GM21825 (cell line): ENCODE results near the gene KLHL17.
"Not testable (repeated sequence)": the region's sequence is repeated elsewhere in the genome, so short reads cannot be mapped to it uniquely, and the experiment has no call there.

Experiments
- ATAC-seq: cut with Tn5 transposase; IDR thresholded peaks from one replicate; pipeline ENCODE4 v1.9.1; 2021; ENCODE audit warnings: mild to moderate bottlenecking, moderate library complexity; ENCODE audit not compliant: unreplicated experiment

KLHL17 gene

DNA sequence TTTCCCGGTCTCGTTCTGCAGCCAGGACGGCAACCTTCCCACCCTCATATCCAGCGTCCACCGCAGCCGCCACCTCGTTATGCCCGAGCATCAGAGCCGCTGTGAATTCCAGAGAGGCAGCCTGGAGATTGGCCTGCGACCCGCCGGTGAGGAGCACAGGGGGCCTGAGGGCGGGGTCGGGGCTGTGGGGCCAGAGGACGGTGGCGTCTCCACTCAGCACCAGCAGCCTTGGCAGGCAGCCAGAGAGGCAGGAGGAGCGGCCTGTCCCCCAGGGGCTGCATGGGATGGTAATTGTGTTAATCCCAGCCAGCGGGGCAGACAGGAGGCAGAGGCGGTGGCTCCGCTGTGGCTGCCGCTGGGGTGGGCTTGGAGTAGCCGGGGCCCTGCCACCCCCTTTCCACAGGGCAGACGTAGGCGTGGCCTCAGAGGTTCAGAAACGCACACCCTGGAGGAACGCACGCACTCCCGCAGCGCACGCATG is 24.6 kb upstream of the KLHL17 start:
- no peak for ATAC-seq

DNA sequence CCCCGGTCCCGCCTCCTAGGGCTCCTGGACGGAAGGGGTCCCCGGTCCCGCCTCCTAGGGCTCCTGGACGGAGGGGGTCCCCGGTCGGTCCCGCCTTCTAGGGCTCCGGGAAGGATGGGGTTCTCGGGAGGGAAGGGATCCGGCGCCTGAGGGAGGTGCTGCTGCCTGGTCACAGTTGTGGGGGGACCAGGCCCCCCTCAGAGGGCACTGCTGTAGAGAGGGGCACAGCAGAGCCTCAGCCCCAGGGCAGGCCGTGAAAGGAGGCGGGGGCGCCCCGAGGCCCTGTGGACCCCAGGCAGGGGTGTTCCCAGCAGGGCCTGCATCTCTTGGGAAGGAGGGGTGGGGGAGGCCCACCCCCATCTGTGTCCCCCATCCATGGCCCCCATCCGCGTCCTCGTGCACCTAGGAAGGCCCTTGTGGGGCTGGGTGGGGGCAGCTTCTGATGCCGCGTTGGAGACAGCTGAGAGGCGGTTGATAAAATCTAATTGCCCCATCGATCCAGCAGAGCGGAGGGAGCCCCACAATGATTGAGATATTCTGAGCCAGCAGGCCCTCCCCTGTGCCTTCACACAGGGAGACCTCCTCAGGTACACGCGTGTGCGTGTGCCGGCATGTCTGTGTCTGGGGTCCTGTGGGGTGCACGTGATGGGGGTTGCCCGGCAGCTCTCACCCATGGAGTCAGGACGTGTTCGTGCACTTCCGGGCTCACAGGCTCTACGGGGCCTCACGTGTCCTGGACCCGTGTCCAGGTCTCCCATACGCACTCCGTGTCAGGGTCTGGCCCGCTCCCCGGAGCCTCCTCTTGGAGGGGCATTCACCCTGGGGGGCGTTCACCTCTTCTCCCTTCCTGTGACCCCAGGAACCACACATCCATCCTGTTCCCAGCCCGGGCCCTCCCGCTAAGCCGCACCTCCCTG is 23.8 kb upstream of the KLHL17 start:
- no peak for ATAC-seq

DNA sequence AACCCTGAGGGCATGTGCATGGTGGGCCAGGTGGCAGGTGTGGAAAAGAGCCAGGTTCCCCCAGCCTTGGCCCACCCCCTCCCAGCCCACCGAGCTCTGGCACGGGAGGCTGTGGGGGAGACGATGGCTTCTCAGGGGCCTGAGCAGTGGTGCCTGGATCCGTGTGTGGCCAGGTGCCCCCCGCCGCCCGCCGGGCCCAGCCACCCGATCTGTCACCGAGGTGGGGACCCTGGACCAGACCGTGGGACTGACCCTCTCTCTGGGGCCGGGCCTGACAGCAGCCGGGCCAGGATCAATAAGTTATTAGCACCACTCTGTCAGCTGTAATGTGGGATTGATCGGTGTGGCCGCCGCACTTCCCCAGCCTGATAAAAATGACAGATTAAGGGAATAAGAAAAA is 22.9 kb upstream of the KLHL17 start:
- ATAC-seq, result no peak

DNA sequence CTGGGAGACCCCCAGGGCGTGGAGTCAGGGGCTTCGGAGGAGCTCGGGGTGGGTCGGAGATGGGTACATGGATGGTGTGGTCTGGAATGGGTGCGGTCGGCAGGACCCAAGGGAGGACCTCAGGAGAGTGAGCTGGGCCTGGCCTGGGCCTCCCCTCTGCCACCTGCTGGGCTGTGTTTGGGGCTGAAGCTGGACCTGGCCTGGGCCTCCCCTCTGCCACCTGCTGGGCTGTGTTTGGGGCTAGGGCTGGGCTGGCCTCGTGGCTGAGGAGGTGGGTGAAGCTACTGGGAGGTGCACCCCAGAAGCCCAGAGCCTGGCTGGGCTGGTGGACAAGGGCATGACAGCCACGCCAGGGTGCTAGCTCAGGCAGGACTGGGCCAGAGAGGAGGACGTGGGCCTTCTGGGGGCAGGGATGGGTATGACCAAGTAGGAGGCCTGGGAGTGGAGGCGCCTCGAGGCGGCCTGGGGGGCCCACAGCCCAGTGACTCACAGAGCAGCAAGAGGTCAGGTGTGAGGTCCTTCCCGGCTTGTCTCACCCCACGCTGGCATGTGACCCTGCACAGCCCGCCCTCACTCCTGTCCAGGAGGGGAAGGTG is 22.2 kb upstream of the KLHL17 start:
- no peak for ATAC-seq

DNA sequence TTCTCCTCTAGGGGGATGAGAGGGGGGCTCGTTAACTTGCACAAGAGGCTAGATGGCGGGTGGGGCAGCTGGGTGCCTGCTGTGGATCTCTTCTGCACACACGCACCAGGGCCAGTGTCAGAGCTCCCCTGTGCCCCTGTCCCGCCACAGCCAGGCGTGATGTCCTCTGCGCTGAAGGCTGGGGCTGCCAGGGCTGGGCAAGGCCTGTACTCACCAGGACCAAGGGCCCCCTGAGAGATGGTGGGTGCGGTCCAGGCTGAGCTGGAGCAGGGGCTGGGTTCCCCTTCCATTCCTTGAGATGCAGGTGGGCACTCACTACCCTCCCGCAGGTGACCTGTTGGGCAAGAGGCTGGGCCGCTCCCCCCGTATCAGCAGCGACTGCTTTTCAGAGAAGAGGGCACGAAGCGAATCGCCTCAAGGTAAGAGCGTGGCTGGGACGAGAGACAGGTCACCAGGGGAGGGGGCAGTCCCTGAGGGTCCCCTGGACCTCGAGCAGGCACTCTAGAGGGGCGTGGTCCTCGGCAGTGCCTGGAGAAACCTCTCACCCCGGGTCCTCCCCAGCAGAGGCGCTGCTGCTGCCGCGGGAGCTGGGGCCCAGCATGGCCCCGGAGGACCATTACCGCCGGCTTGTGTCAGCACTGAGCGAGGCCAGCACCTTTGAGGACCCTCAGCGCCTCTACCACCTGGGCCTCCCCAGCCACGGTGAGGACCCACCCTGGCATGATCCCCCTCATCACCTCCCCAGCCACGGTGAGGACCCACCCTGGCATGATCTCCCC is 21.5 kb upstream of the KLHL17 start:
- ATAC-seq, result no peak

DNA sequence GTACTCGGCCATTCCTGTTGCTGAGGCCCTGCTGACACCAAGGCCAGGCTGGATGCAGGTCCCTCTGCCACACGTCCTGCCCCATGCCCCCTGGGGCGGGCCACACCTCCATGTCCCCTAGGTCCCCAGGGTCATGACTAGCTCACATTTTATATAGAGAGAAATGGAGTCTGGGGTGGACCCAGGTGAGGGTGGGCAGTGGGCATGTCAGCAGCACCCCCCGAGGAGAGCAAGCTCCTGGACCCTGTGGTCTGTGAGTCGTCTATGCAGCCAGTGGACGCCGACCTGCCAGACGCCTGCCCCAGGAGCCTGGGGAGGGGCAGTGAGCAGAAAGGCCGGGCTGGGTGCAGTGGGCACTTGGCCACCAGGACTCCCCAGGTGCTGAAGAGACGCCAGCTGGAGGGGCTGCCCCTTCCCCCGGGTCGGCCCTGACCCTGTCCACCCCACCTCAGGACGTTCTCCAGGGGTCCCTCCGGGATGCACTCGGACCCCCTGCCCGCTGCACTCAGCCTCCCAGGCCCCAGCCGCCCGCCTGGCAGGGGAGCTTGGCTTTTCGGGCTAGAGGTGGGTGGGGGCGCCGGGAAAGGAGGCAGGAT is 20.8 kb upstream of the KLHL17 start:
- no peak for ATAC-seq

DNA sequence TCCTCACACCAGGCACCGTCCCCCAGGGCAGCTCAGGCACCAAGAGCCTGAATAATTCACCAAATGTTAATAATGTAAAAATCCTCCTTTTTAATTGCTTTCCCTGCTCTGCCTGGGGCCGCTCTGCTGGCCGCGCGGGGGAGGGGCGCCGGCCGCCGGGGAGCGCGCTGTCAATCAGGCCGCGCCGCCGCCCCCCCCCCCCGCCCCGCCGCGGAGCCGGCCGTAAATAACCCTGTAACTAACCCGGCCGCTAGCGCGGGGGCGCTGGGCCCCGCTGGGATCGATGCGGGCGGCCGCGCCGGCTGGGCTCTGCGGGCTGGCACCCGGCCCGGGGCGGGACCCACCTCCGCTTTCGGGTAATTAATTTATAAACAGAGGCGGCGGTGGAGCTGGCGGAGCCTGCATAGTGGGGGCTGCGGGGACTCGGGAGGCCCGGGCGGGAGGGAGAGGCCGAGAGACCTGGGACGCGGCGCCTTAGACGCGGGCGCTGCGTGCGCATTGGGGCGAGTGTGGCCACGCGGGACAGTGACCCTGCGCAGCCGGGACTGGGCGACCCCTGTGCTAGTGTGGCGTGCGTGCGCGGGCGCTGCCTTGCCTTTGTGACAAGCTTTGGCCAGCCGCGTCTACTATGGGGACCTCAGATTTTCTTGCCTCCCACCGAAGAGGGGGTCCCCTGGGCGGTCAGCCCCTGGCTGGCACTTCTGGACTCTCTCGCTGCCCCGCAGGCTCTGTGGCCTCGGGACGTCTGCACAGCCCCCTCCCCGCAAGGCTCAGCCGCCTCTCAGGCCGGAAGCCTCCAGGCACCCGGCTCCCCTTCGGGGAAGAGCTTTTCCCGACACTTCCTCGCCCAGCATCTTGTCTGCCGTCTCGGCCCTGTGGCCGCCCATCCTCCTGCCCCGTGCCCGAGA is 20.0 kb upstream of the KLHL17 start:
- no peak for ATAC-seq

DNA sequence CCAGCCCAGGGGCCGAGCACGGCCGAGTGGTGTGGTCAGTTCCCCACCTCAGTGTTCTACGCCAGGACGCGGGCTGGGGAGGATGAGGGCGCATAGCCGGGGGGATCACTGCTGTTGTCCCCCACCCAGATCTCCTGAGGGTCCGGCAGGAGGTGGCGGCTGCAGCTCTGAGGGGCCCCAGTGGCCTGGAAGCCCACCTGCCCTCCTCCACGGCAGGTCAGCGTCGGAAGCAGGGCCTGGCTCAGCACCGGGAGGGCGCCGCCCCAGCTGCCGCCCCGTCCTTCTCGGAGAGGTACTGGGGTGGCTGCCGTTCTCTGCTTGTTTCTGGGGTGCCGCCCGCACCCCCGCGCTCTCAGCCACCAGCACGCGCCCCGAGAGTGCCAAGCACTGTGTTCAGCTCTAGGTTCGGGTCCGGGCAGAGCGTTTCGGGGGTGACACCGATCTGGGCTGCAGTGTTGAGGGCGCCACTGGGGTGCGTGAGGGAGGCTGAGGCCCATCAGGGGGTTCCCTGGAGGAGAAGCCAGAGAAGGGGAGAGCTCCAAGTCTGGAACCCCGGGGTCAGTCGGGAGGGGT is 19.3 kb upstream of the KLHL17 start:
- ATAC-seq, result no peak

DNA sequence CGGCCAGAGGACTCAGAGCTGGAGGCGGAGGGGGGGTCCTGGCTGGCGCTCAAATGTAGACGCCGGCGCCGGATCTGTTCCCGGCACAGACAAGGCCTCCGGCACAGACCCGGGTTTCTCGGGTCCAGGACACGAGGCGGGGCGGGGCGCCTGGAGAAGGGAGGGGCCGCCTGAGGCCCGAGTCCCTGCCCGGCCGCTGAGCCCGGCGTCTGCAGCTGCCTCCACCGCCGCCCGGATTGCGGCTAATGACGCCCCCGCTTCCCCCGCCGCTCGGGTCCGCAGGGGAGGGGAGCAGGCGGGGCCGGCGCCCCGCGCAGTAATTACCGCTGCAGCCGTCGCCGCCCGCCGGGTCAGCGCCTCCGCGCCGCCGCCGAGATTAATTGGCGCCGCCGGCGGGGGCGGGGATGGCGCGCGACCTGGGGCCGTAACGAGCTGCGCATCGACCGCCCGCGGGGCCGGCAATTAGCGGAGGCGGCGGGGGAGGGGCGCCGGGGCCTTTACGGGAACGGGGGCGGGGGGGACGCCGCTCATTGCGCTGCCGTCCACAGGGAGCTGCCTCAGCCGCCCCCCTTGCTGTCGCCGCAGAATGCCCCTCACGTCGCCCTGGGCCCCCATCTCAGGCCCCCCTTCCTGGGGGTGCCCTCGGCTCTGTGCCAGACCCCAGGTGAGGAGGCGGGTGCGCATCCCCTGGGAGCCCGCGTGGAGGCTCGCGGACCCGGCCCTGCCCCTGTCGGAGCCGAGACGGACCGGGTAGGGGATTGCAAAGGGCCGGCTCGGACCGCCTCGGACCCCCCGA is 18.6 kb upstream of the KLHL17 start:
- ATAC-seq, result no peak

DNA sequence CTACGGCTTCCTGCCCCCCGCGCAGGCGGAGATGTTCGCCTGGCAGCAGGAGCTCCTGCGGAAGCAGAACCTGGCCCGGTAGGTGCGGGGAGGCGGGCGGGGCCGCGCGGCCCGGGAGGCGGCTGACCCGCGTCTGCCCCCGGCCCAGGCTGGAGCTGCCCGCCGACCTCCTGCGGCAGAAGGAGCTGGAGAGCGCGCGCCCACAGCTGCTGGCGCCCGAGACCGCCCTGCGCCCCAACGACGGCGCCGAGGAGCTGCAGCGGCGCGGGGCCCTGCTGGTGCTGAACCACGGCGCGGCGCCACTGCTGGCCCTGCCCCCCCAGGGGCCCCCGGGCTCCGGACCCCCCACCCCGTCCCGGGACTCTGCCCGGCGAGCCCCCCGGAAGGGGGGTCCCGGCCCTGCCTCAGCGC is 18.0 kb upstream of the KLHL17 start:
- ATAC-seq, result no peak

DNA sequence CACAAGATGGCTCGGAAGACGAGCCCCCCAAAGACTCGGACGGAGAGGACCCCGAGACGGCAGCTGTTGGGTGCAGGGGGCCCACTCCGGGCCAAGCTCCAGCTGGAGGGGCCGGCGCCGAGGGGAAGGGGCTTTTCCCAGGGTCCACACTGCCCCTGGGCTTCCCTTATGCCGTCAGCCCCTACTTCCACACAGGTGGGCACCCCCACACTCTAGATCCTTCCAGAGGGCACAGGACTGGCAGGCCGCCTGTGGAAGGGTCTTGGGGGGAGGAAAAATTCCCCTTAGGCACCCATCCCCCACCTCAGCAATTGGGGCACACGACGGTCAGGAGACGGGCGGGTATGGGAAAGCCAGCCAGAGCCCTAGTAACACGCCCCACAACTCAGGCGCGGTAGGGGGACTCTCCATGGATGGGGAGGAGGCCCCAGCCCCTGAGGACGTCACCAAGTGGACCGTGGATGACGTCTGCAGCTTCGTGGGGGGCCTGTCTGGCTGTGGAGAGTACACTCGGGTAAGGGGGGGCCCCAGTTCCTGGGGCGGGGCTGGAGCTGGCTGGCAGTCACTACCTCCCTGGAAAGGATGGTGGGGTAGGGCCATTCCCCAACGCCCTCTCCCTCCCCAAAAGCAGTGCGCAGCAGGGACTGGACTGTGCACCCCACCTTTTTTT is 17.4 kb upstream of the KLHL17 start:
- ATAC-seq, result no peak

DNA sequence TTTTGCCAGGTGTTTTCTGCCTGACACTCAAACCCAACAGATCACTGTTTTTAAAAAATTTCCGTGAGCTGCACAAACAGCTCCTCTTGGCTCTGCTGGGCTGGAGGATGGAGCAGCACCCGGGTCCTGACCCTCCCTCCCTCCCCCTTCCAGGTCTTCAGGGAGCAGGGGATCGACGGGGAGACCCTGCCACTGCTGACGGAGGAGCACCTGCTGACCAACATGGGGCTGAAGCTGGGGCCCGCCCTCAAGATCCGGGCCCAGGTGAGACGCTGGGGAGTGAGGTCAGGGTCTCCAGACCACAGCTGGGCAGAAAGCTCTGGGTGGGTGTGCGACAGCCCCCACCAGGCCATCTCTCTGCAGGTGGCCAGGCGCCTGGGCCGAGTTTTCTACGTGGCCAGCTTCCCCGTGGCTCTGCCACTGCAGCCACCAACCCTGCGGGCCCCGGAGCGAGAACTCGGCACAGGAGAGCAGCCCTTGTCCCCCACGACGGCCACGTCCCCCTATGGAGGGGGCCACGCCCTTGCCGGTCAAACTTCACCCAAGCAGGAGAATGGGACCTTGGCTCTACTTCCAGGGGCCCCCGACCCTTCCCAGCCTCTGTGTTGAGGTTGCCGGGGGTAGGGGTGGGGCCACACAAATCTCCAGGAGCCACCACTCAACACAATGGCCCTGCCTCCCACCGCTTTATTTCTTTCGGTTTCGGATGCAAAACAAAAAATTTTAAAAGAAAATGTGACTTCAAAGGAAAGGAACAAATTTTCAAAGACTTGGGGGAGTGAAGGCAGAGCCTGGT is 16.6 kb upstream of the KLHL17 start:
- no peak for ATAC-seq

DNA sequence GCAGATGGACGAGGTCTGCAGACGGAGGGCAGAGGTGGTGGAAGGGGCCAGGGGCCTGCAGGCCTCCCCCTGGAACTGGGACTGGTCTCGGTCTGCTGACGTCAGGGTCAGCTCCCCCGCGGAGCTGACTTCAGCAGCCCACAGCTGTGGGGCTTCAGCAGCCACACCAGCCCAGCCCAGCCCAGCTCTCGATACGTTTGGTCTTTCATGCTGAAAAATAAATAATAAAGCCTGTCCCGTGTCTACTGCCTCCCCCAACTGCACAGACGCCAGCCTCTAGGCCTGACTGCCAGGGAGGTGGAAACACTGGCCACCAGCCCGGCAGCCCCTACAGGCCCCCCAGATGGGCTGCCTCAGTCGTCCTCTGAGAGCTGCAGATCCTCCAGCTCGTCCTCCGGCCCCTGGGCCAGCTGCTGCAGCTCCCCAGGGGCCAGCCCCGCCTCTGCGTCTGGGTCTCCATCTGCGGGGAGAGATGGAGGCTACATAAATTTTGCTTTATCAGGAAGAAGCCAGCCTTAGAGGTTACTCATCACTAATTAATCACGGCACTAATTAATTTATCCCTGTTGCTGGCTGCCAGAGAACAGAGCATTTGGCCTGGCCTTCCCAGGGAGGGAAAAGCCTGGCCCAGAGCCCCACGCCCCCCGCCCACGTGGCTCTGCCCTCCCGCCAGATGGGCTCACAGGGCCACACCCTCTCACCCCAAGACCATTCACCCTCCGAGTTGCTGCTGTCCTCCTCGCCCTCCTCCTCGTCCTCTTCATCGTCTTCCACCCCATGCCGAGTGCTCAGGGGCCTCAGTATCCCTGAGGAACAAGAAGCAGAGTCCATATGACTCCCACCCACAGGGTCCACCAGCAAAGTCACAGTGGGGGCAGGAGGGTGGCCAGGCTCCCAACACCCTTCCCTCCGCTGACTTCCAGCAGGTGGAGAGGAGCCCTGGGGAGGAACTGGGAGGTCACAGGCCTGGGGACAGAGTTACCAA is 15.8 kb upstream of the KLHL17 start:
- ATAC-seq, result no peak

DNA sequence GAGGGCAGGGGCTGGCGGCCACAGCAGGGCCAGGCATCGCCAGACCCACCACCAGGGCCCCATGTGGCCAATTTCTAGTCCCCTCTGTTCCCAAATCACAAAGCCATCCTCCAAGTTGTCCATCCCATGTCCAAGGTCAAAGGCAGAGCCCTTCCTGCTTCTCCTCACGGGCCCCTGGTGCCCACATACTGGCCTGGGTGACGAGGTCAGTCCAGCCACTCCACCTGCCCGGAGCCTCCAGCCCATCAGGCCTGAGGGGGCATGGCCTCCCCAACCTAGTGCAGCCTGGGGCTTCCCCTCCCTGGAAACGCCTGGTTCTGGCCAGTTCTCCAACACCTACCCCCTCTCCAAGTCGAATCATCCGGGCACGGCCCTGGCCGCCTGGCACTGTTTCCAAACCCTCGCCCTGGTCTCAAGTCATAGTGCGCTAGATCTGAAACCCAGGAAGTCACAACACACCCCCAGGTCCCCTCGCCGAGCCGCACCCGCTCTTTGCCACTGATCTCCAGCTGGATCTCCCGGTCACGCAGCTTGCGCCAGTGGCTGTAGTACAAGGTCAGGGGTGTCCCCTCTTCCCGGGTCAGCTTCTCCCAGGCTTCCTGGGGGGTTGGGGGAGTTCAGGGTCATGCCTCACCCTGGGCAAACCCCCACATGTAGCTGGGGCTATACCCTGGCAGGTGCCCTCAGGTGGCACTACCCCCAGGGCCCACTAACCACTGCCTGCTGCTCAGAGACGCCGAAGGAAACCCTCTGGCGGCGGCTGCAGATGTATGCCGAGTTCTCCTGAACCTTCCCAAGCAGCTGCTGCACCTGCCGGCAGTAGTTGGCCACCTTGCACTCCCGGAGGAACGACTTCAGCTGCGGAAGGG is 14.5 kb upstream of the KLHL17 start:
- ATAC-seq, result no peak

DNA sequence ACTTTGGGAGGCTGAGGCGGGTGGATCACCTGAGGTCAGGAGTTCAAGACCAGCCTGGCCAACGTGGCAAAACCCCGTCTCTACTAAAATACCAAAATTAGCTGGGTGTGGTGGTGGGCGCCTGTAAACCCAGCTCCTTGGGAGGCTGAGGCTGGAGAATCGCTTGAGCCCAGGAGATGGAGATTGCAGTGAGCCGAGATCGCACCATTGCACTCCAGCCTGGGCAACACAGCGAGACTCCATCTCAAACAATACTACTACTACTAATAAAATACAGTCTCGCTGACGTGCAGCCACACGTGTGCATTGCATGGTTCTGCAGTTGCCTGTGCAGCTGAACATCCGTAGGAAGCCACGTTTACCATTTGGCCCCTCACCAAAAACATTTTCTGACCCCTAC is 13.6 kb upstream of the KLHL17 start:
- not testable (repeated sequence) for ATAC-seq

DNA sequence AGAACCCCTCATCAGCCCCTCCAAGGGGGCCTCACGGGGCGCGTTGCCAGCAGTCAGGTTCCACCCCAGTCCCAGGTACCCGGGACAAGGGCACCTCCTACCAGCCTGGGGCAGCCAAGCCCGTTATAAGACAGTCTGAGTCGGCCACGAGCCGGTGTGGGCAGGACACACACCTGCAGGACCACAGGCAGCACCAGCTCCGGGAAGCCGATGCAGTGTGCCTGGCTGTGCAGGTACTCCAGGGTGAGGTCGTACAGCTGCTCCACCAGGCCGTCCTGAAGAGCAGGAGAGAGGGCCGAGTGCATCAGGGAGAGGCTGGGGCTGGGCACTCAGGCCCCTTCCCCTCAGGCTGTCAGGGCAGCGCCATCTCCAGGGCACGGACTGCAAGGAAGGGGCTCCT is 12.4 kb upstream of the KLHL17 start:
- ATAC-seq, result no peak
